ENCODE data around the gene CDK19.

DNA sequence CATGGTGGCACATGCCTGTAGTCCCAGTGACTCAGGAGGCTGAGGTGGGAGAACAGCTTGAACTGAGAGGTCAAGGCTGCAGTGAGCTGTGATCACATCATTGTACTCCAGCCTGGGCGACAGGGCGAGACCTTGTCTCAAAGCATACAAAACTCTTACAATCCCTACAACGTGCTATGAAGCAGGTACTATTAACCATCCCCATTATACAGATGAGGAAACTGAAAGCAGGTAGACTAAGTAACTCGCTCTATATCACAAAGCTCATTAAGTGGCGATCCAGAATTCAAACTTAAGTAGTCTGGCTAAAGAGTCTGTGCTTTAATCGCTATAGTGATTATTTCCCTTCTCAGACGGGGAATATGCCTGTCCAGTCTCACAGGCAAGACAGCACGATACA lies 54.7 kb downstream of the CDK19 start:
- TF ChIP-seq, protein P1, sequence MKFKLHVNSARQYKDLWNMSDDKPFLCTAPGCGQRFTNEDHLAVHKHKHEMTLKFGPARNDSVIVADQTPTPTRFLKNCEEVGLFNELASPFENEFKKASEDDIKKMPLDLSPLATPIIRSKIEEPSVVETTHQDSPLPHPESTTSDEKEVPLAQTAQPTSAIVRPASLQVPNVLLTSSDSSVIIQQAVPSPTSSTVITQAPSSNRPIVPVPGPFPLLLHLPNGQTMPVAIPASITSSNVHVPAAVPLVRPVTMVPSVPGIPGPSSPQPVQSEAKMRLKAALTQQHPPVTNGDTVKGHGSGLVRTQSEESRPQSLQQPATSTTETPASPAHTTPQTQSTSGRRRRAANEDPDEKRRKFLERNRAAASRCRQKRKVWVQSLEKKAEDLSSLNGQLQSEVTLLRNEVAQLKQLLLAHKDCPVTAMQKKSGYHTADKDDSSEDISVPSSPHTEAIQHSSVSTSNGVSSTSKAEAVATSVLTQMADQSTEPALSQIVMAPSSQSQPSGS (CRISPR knock-in tag; IDR thresholded peaks at IDR 0.05; ENCODE audit: borderline replicate concordance, low read depth): no peak
- TF ChIP-seq CTCF (IDR thresholded peaks at IDR 0.05) (no peak), NFE2L1 (CRISPR knock-in tag; IDR thresholded peaks at IDR 0.05) (no peak), ZNF416 (CRISPR knock-in tag; IDR thresholded peaks at IDR 0.05) (no peak), RELA (CRISPR knock-in tag; IDR thresholded peaks at IDR 0.05; ENCODE audit: borderline replicate concordance) (no peak), NR3C1 (CRISPR knock-in tag; conservative IDR thresholded peaks at IDR 0.05; ENCODE audit: low read depth) (no peak), RORB (CRISPR knock-in tag; IDR thresholded peaks at IDR 0.05) (no peak), IRF2 (CRISPR knock-in tag; IDR thresholded peaks at IDR 0.05; ENCODE audit: borderline replicate concordance, low read depth) (no peak), SP1 (CRISPR knock-in tag; conservative IDR thresholded peaks at IDR 0.05) (no peak), CBFB (CRISPR knock-in tag; IDR thresholded peaks at IDR 0.05; ENCODE audit: low read depth) (no peak)

Data from WTC11 (cell line).